ENCODE measurements around the gene OR10G3.

GRCh38 chr14:21529515-21529914, 50.4 kb downstream of the OR10G3 start:
- TF ChIP-seq POLR2A (IDR thresholded peaks at IDR 0.05; ENCODE audit: low read depth, low read length): no peak
- no peak for TF ChIP-seq POLR2AphosphoS5 (IDR thresholded peaks at IDR 0.05; ENCODE audit: low read depth, low read length)
- TF ChIP-seq TAF1 (IDR thresholded peaks at IDR 0.05; ENCODE audit: borderline replicate concordance, low read depth, low read length): no peak

Measured in GM12892 (cell line).